Measurements from ENCODE around the gene MX1. TPM values are rescaled to one million over a fixed set of nuclear protein-coding genes. Genes with fewer than 3 reads are reported as not detected.
A peak's percentile ranks its signal among the peaks of the same experiment; 100 is the strongest.

MX1 gene
- total RNA-seq, 1 experiment from 2014 or later: 6.4 TPM

GRCh38 chr21:41470054-41470453 lies 44.0 kb downstream of the MX1 start:
- Histone ChIP-seq H3K4me2 (no peak overlapping the region), H3K36me3 (ENCODE audit: low read depth) (no peaks in the 10 kb centered on the region), H3F3A (ENCODE audit: insufficient read depth, low read depth) (no peaks in the 10 kb centered on the region), H3K27ac (no peak overlapping the region), H2AFZ (no peak overlapping the region), H3K9me2 (ENCODE audit: insufficient read depth) (no peaks in the 10 kb centered on the region), H3K9me3 (ENCODE audit: insufficient read depth, low read depth) (no peaks in the 10 kb centered on the region), H4K20me1 (ENCODE audit: insufficient read depth) (no peaks in the 10 kb centered on the region), H3K4me3 (no peak overlapping the region), H3K4me1 (replicated peaks; ENCODE audit: insufficient read depth) (no peaks in the 10 kb centered on the region), H3K79me2 (ENCODE audit: low read depth) (no peaks in the 10 kb centered on the region), H3K27me3 (ENCODE audit: insufficient read depth, low read depth) (no peaks in the 10 kb centered on the region)
- intact Hi-C loops (cut with micrococcal nuclease; ENCODE audit: unreplicated experiment): no loop called here
- TF ChIP-seq CTCF (conservative IDR thresholded peaks at IDR 0.05) (no peak), EZH2 (IDR thresholded peaks at IDR 0.05; ENCODE audit: low read depth) (no peak)
- no TSS peak for BruUV-seq (replicated peaks)
- DNase-seq: no peak
- POLR2A ChIA-PET (ENCODE audit: unreplicated experiment): no interaction called here
- CTCF ChIA-PET: no interaction called here

- H3K79me2 ChIP-seq (ENCODE audit: low read depth): no peaks in the 10 kb centered on the region
- intact Hi-C loops (cut with micrococcal nuclease; ENCODE audit: unreplicated experiment): no loop called here
- POLR2A ChIA-PET (ENCODE audit: unreplicated experiment): no interaction called here
- no peaks in the 10 kb centered on the region for H4K20me1 ChIP-seq (ENCODE audit: insufficient read depth)
- H3K4me1 ChIP-seq (replicated peaks; ENCODE audit: insufficient read depth): no peaks in the 10 kb centered on the region; the same call in 1 of the 2 replicates
- no peaks in the 10 kb centered on the region for H3K9me3 ChIP-seq (ENCODE audit: insufficient read depth, low read depth)
- no peak overlapping the region for H3K27ac ChIP-seq
- no peaks in the 10 kb centered on the region for H3K27me3 ChIP-seq (ENCODE audit: insufficient read depth, low read depth)
- H3K36me3 ChIP-seq (ENCODE audit: low read depth): no peaks in the 10 kb centered on the region
- no peaks in the 10 kb centered on the region for H3F3A ChIP-seq (ENCODE audit: insufficient read depth, low read depth)
- TF ChIP-seq CTCF (conservative IDR thresholded peaks at IDR 0.05) (no peak), EZH2 (IDR thresholded peaks at IDR 0.05; ENCODE audit: low read depth) (no peak)
- CTCF ChIA-PET: no interaction called here
- H3K4me3 ChIP-seq: no peak overlapping the region
- DNase-seq: no peak
- no peaks in the 10 kb centered on the region for H3K9me2 ChIP-seq (ENCODE audit: insufficient read depth)
- H2AFZ ChIP-seq: no peak overlapping the region
- no TSS peak for BruUV-seq (replicated peaks)
- no peak overlapping the region for H3K4me2 ChIP-seq
These were observed 46.9 kb downstream of the MX1 start for GRCh38 chr21:41472753-41473548.

GRCh38 chr21:41475714-41476420 lies 49.8 kb downstream of the MX1 start:
- H3K27ac ChIP-seq: no peak overlapping the region
- peak in 1 of 2 experiments; percentile 32 for DNase-seq
- peaks cover 11% of the 10 kb centered on the region; the same call in 1 of the 2 replicates for H3F3A ChIP-seq (ENCODE audit: insufficient read depth, low read depth)
- no peak overlapping the region for H2AFZ ChIP-seq
- H3K79me2 ChIP-seq (ENCODE audit: low read depth): no peaks in the 10 kb centered on the region
- intact Hi-C loops (cut with micrococcal nuclease; ENCODE audit: unreplicated experiment): loop anchor here (2.0 to 5.0 kb wide), 4 partner anchors 61 to 354 kb away; no protein-coding TSS in a partner anchor
- H3K9me2 ChIP-seq (ENCODE audit: insufficient read depth): no peaks in the 10 kb centered on the region
- ChIA-PET POLR2A (ENCODE audit: unreplicated experiment) (interaction anchor here (0.6 kb wide), 1 partner anchor 187 kb away, joined by 4 read pairs; no protein-coding TSS in a partner anchor), CTCF (no interaction called here)
- no peak overlapping the region for H3K4me3 ChIP-seq
- no peaks in the 10 kb centered on the region for H3K9me3 ChIP-seq (ENCODE audit: insufficient read depth, low read depth)
- peaks cover 11% of the 10 kb centered on the region for H3K4me1 ChIP-seq (replicated peaks; ENCODE audit: insufficient read depth)
- no TSS peak for BruUV-seq (replicated peaks)
- H4K20me1 ChIP-seq (ENCODE audit: insufficient read depth): no peaks in the 10 kb centered on the region
- no peaks in the 10 kb centered on the region for H3K27me3 ChIP-seq (ENCODE audit: insufficient read depth, low read depth)
- no peaks in the 10 kb centered on the region for H3K36me3 ChIP-seq (ENCODE audit: low read depth)
- H3K4me2 ChIP-seq: no peak overlapping the region
- TF ChIP-seq EZH2 (IDR thresholded peaks at IDR 0.05; ENCODE audit: low read depth) (no peak), CTCF (conservative IDR thresholded peaks at IDR 0.05) (no peak)

Measured in PC-9 (cell line).